HepG2 (cell line): ENCODE results near the gene MPIG6B. TPM values are rescaled to one million over a fixed set of nuclear protein-coding genes. Genes with fewer than 3 reads are reported as not detected.

Source experiments
- AGO1 ChIP-seq: fragments of 200-400 bp; formaldehyde crosslinking; IDR thresholded peaks from 2 replicates; pipeline ENCODE4 v1.6.1; 2017; ENCODE audit warnings: mild to moderate bottlenecking, low read depth, low read length, moderate library complexity; ENCODE audit not compliant: poor library complexity, severe bottlenecking
- ARNT ChIP-seq: fragments of 450-650 bp; IDR thresholded peaks from 2 replicates; pipeline ENCODE4 v1.6.1; 2017
- ATF5 ChIP-seq: sonication (generic); formaldehyde crosslinking; IDR thresholded peaks from 2 replicates; pipeline ENCODE4 v1.4.0; 2020; ENCODE audit warnings: mild to moderate bottlenecking, low read depth, missing genetic modification reagents
- BHLHE40 ChIP-seq: IDR thresholded peaks from 2 replicates; pipeline ENCODE4 v1.6.1; 2011; ENCODE audit warnings: low read length, improper control_type of control experiment
- FOXA1 ChIP-seq, 2 experiments: fragments of 450-650 bp in 1 of 2; sonication (generic) in 1 of 2; formaldehyde crosslinking in 1 of 2; IDR thresholded peaks; 2 replicates each; pipeline versions ENCODE4 v1.4.0 to v1.6.1; 2016 to 2020; ENCODE audit warnings: missing genetic modification reagents in 1 of 2
- FOXJ3 ChIP-seq: sonication (generic); formaldehyde crosslinking; IDR thresholded peaks from 2 replicates; pipeline ENCODE4 v1.4.0; 2020; ENCODE audit warnings: missing genetic modification reagents, mild to moderate bottlenecking, borderline replicate concordance
- GFI1 ChIP-seq: sonication (generic); formaldehyde crosslinking; IDR thresholded peaks from 2 replicates; pipeline ENCODE4 v1.5.0; 2020; ENCODE audit warnings: missing genetic modification reagents, mild to moderate bottlenecking, borderline replicate concordance
- HNF1B ChIP-seq: sonication (generic); formaldehyde crosslinking; IDR thresholded peaks from 2 replicates; pipeline ENCODE4 v1.5.1; 2020; ENCODE audit warnings: mild to moderate bottlenecking, moderate library complexity, missing genetic modification reagents
- NFE2L2 ChIP-seq: fragments of 150-350 bp; IDR thresholded peaks from 2 replicates; pipeline ENCODE4 v1.6.1; 2014; ENCODE audit warnings: low read length
- TBL1XR1 ChIP-seq: fragments of 150-350 bp; IDR thresholded peaks from 2 replicates; pipeline ENCODE4 v1.6.1; 2014; ENCODE audit warnings: borderline replicate concordance, low read length; ENCODE audit not compliant: partially characterized antibody
- TCF12 ChIP-seq, 2 experiments: fragments of 450-650 bp in 1 of 2; sonication (generic) in 1 of 2; formaldehyde crosslinking in 1 of 2; IDR thresholded peaks; 2 replicates each; pipeline versions ENCODE4 v1.6.1 to v1.8.0; 2017 to 2022; ENCODE audit warnings: antibody characterized with exemption in 1 of 2, mild to moderate bottlenecking in 1 of 2, missing genetic modification reagents in 1 of 2, moderate library complexity in 1 of 2
- THAP11 ChIP-seq: IDR thresholded peaks from 2 replicates; pipeline ENCODE4 v1.6.1; 2016; ENCODE audit warnings: missing biosample characterization, missing genetic modification reagents
- TMF1 ChIP-seq: sonication (generic); formaldehyde crosslinking; IDR thresholded peaks from 2 replicates; pipeline ENCODE4 v1.8.1; 2022; ENCODE audit warnings: low read depth, missing genetic modification reagents
- ZBTB21 ChIP-seq: sonication (generic); formaldehyde crosslinking; IDR thresholded peaks from 2 replicates; pipeline ENCODE4 v1.4.0; 2020; ENCODE audit warnings: missing genetic modification reagents
- ZGPAT ChIP-seq: IDR thresholded peaks from 2 replicates; pipeline ENCODE4 v1.6.1; 2016; ENCODE audit warnings: mild to moderate bottlenecking
- ZKSCAN1 ChIP-seq: fragments of 150-350 bp; IDR thresholded peaks from 2 replicates; pipeline ENCODE4 v1.6.1; 2014; ENCODE audit warnings: low read length
- ZNF382 ChIP-seq: sonication (generic); formaldehyde crosslinking; IDR thresholded peaks from 2 replicates; pipeline ENCODE4 v1.5.0; 2020; ENCODE audit warnings: missing genetic modification reagents, mild to moderate bottlenecking, borderline replicate concordance
- ZNF451 ChIP-seq: sonication (generic); formaldehyde crosslinking; IDR thresholded peaks from 2 replicates; pipeline ENCODE4 v1.5.0; 2020; ENCODE audit warnings: mild to moderate bottlenecking, missing genetic modification reagents
- ZNF552 ChIP-seq: sonication (generic); formaldehyde crosslinking; IDR thresholded peaks from 2 replicates; pipeline ENCODE4 v1.9.0; 2022; ENCODE audit warnings: missing genetic modification reagents, mild to moderate bottlenecking, borderline replicate concordance
- ZSCAN25 ChIP-seq: sonication (generic); formaldehyde crosslinking; IDR thresholded peaks from 2 replicates; pipeline ENCODE4 v1.8.0; 2022; ENCODE audit warnings: mild to moderate bottlenecking, missing genetic modification reagents
- ZSCAN5A ChIP-seq: sonication (generic); formaldehyde crosslinking; IDR thresholded peaks from 2 replicates; pipeline ENCODE4 v1.8.0; 2022; ENCODE audit warnings: mild to moderate bottlenecking, missing genetic modification reagents, borderline replicate concordance
- polyA plus RNA-seq, 8 experiments: library from polyadenylated mRNA; depleted of rRNA in 3 of 8; stranded (reverse) in 7 of 8; unstranded in 1 of 8; fragments of >200 nt; fragmentation: Illumina TruSeq in 4 of 8; extraction: Trizol in 4 of 8; gene quantifications; 2 replicates each; pipeline versions ENCODE4 v1.2.1 to v1.2.3, GENCODE V29; 2011 to 2016; ENCODE audit warnings: low read depth in 4 of 8, missing spikeins in 1 of 8, mixed read lengths in 1 of 8; ENCODE audit not compliant: insufficient read depth in 1 of 8
- total RNA-seq, 5 experiments: library from RNA; depleted of rRNA; stranded (reverse); fragments of >200 nt; fragmentation: Illumina TruSeq; extraction: Trizol; gene quantifications; 2 replicates each; pipeline ENCODE4 v1.2.3, GENCODE V29; 2016; ENCODE audit warnings: low read depth in 1 of 5

MPIG6B gene
- total and polyA plus RNA-seq, 2 of the 13 experiments (the other 11 are each of a cell fraction or from before 2014, with no cell fraction given), result not detected

GRCh38 chr6:31737991-31738979 lies 15.1 kb downstream of the MPIG6B start (continued):
- TF ChIP-seq NFE2L2 (no peak), HNF1B (CRISPR knock-in tag) (peak; percentile 97), ZNF382 (no peak), ZKSCAN1 (no peak), ARNT (no peak), FOXJ3 (CRISPR knock-in tag) (no peak; the same call in 1 of the 2 replicates), FOXA1 (IDR thresholded peaks at IDR 0.05) (no peak), FOXA1 (CRISPR knock-in tag; IDR thresholded peaks at IDR 0.05) (peak; percentile 85), ZGPAT (peak; percentile 20; the same call in 1 of the 2 replicates), THAP11 (CRISPR knock-in tag) (peak; percentile 60; the same call in 1 of the 2 replicates), TBL1XR1 (no peak), ZSCAN25 (CRISPR knock-in tag) (peak; percentile 42; the same call in 1 of the 2 replicates), ZNF451 (CRISPR knock-in tag) (peak; percentile 66; the same call in 1 of the 2 replicates), BHLHE40 (no peak), GFI1 (peak; percentile 92), ATF5 (CRISPR knock-in tag) (0 out of 2 replicates have a peak, but pooled peaks have one; percentile 54), TMF1 (CRISPR knock-in tag) (peak; percentile 83), AGO1 (no peak), TCF12 (IDR thresholded peaks at IDR 0.05) (no peak), TCF12 (CRISPR knock-in tag; IDR thresholded peaks at IDR 0.05) (peak; percentile 46; the same call in 1 of the 2 replicates), ZNF552 (CRISPR knock-in tag) (no peak), ZBTB21 (CRISPR knock-in tag) (no peak), ZSCAN5A (peak; percentile 59; the same call in 1 of the 2 replicates)
